ENCODE data around the gene DIP2C.

DIP2C gene

GRCh38 chr10:693506-693905, 4.0 kb upstream of the DIP2C start:
- TF ChIP-seq CTCF (conservative IDR thresholded peaks at IDR 0.05) (no peak), ZFX (IDR thresholded peaks at IDR 0.05) (no peak)
- no peak overlapping the region for H3K27ac ChIP-seq

- TF ChIP-seq CTCF (conservative IDR thresholded peaks at IDR 0.05) (no peak), ZFX (IDR thresholded peaks at IDR 0.05) (no peak)
- H3K27ac ChIP-seq: no peak overlapping the region
These were observed 3.3 kb upstream of the DIP2C start for GRCh38 chr10:692682-693351.

GRCh38 chr10:691216-691615, 1.7 kb upstream of the DIP2C start:
- H3K27ac ChIP-seq: no peak overlapping the region
- no peak for TF ChIP-seq CTCF (conservative IDR thresholded peaks at IDR 0.05)
- no peak for TF ChIP-seq ZFX (IDR thresholded peaks at IDR 0.05)

DNA sequence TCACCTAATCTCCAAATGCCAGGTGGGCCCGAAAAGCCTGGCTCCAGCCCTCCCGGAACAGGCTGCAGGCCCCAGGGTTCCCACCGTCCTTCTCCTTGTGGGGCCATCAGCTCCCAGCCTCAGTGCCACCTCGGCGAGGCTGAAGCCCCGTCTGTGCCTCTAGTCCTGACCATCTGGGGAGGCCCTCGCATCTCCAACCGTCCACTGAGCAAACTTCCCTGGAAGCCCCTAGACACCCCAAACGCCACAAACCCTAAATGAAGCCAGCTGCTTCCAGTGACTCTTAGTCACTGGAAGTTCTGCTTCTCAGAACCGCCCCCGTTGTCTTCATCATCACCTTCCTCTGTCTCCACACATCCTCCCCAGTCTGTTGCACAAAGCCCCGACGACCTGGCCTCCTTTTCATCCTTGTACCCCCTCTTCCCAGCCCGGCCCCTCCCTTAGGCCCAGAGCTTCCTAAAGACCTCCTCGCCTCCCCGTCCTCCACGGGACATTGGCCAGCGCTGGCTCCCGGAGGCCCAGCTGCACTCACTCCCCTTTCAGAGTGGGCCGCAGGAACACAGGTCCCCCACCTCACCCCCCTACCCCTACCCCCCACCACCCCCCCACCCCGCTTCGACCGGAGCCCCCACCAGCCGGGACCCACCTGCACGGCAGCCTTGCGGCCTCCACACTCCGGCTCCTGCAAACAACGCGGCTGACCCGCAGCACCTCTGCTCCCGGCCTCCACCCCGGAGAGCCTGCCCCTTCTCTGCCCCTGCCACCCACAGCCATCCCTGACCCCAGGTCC, 1.1 kb upstream of the DIP2C start:
- TF ChIP-seq CTCF (conservative IDR thresholded peaks at IDR 0.05): no peak
- no peak for TF ChIP-seq ZFX (IDR thresholded peaks at IDR 0.05)
- peak overlapping the region; percentile 38 for H3K27ac ChIP-seq

DNA sequence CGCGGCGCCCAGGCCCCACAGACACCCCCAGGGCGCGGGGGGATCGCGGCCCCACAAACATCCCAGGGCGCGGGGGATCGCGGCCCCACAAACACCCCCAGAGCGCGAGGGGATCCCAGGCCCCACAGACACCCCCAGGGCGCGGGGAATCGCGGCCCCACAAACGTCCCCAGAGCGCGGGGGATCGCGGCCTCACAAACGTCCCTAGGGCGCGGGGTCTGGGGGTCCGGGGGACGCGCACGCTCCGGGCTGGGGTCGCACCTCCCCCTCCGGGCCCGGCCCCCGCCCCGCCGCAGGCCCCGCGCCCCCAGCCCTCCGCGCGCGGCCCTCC, 382 bp downstream of the DIP2C start:
- H3K27ac ChIP-seq: peak overlapping the region; percentile 46
- TF ChIP-seq ZFX (IDR thresholded peaks at IDR 0.05) (peak; percentile 70), CTCF (conservative IDR thresholded peaks at IDR 0.05) (no peak)

GRCh38 chr10:688312-689120, 952 bp downstream of the DIP2C start:
- TF ChIP-seq CTCF (conservative IDR thresholded peaks at IDR 0.05) (no peak), ZFX (IDR thresholded peaks at IDR 0.05) (peak; percentile 87)
- H3K27ac ChIP-seq: peak overlapping the region; percentile 46
